ENCODE results near the gene HNF1A. TPM values are rescaled to one million over a fixed set of nuclear protein-coding genes. Genes with fewer than 3 reads are reported as not detected.
A peak's percentile ranks its signal among the peaks of the same experiment; 100 is the strongest.

Gene HNF1A
- total and polyA plus RNA-seq, 10 of the 15 experiments (the other 5 are each of a cell fraction or from before 2014, with no cell fraction given), result 0.10 TPM; not detected in 9

DNA sequence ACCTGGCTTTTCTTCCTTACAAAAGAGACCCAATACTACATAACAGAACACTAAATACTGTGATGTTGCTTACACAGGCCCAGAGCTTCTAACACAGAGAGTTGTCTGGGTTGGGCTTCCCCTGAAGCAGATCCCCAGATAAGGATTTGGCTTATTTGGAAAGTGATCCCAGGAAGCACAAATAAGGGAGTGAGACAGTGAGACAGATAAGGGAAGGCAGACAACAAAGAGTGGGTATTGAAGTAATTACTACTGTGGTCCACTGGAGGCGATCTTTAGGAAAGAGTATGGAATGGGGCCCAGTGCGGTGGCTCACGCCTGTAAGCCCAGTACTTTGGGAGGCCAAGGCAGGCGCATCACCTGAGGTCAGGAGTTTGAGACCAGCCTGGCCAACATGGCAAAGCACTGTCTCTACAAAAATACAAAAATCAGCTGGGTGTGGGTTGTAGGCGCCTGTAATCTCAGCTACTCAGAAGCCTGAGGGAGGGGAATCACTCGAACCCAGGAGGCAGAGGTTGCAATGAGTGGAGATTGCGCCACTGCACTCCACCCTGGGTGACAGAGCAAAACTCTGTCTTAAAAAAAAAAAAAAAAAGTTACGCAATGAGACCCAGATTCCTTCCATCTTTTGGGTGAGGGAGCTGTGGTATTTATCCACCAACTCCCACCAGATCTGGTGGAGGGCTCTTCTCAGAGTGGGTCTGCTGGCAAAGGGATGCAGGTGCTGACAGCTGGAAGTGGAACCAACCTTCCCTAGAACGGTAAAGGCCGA, 48.1 kb downstream of the HNF1A start:
- H2AFZ ChIP-seq (ENCODE audit: control insufficient read depth, low read depth, low read length), result no peak overlapping the region
- FAIRE-seq (no peak), ATAC-seq (0 out of 3 replicates have a peak, but pooled peaks have one; percentile 23)

More for the DNA sequence above, 48.1 kb downstream of the HNF1A start:
- WGBS (ENCODE audit: insufficient coverage, insufficient replicate concordance, low lambda C conversion rate, missing lambda C conversion rate), result 75% methylated on average over 9 of the region's 10 CpGs
- Histone ChIP-seq H3K36me3 (ENCODE audit: control insufficient read depth in 2 of 2, insufficient read depth in 2 of 2, low read length in 1 of 2) (no peaks in the 10 kb centered on the region), H3K4me1 (ENCODE audit: control insufficient read depth, insufficient read depth, low read length) (no peaks in the 10 kb centered on the region), H3K9me3 (replicated peaks; ENCODE audit: control insufficient read depth, insufficient read depth, low read length) (no peaks in the 10 kb centered on the region), H3K79me2 (ENCODE audit: control insufficient read depth, insufficient read depth, low read length) (no peaks in the 10 kb centered on the region), H3K27me3 (replicated peaks in 1 of 2; ENCODE audit: control insufficient read depth in 2 of 2, insufficient read depth in 2 of 2, low read length in 1 of 2) (no peaks in the 10 kb centered on the region), H3K4me3 (no peak overlapping the region), H4K20me1 (ENCODE audit: control insufficient read depth, insufficient read depth) (no peaks in the 10 kb centered on the region), H3K27ac (ENCODE audit: control insufficient read depth, insufficient read depth) (no peak overlapping the region), H3K9ac (ENCODE audit: control insufficient read depth, insufficient read depth, low read length) (no peak overlapping the region), H3K4me2 (ENCODE audit: control insufficient read depth, insufficient read depth) (no peak overlapping the region)
- no TSS peak for BruUV-seq (replicated peaks)
- SMC1A ChIA-PET (ENCODE audit: uncharacterized antibody, unreplicated experiment), result interaction anchor here (0.9 kb wide), 1 partner anchor 45 kb away, joined by 3 read pairs; no protein-coding TSS in a partner anchor
- CTCF ChIA-PET, result interaction anchor here (0.6 kb wide), 1 partner anchor 1084 kb away, joined by 3 read pairs; no protein-coding TSS in a partner anchor
- intact Hi-C loops (cut with micrococcal nuclease; ENCODE audit: unreplicated experiment) (no loop called here), in situ Hi-C loops (cut with MboI) (no loop called here)
- POLR2A ChIA-PET, result no interaction called here
- no peak for DNase-seq (ENCODE audit: low read depth, low spot score)
- RAD21 ChIA-PET (ENCODE audit: unreplicated experiment), result no interaction called here
- TF ChIP-seq TARDBP (IDR thresholded peaks at IDR 0.05; ENCODE audit: borderline replicate concordance) (no peak), ZNF24 (IDR thresholded peaks at IDR 0.05) (no peak), CBFB (IDR thresholded peaks at IDR 0.05; ENCODE audit: low read depth) (no peak), NR2F1 (conservative IDR thresholded peaks at IDR 0.05) (no peak), STAT3 (IDR thresholded peaks at IDR 0.05; ENCODE audit: low read depth, low read length) (no peak)
- TF ChIP-seq, protein P1, sequence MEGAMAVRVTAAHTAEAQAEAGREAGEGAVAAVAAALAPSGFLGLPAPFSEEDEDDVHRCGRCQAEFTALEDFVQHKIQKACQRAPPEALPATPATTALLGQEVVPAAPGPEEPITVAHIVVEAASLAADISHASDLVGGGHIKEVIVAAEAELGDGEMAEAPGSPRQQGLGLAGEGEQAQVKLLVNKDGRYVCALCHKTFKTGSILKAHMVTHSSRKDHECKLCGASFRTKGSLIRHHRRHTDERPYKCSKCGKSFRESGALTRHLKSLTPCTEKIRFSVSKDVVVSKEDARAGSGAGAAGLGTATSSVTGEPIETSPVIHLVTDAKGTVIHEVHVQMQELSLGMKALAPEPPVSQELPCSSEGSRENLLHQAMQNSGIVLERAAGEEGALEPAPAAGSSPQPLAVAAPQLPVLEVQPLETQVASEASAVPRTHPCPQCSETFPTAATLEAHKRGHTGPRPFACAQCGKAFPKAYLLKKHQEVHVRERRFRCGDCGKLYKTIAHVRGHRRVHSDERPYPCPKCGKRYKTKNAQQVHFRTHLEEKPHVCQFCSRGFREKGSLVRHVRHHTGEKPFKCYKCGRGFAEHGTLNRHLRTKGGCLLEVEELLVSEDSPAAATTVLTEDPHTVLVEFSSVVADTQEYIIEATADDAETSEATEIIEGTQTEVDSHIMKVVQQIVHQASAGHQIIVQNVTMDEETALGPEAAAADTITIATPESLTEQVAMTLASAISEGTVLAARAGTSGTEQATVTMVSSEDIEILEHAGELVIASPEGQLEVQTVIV (IDR thresholded peaks at IDR 0.05; ENCODE audit: borderline replicate concordance, partially characterized antibody), result no peak
- TF ChIP-seq, protein P2, sequence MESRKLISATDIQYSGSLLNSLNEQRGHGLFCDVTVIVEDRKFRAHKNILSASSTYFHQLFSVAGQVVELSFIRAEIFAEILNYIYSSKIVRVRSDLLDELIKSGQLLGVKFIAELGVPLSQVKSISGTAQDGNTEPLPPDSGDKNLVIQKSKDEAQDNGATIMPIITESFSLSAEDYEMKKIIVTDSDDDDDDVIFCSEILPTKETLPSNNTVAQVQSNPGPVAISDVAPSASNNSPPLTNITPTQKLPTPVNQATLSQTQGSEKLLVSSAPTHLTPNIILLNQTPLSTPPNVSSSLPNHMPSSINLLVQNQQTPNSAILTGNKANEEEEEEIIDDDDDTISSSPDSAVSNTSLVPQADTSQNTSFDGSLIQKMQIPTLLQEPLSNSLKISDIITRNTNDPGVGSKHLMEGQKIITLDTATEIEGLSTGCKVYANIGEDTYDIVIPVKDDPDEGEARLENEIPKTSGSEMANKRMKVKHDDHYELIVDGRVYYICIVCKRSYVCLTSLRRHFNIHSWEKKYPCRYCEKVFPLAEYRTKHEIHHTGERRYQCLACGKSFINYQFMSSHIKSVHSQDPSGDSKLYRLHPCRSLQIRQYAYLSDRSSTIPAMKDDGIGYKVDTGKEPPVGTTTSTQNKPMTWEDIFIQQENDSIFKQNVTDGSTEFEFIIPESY (IDR thresholded peaks at IDR 0.05), result no peak

Measured in GM12878 (cell line).